ENCODE measurements around the gene EEF1G. TPM values are rescaled to one million over a fixed set of nuclear protein-coding genes. Genes with fewer than 3 reads are reported as not detected.

Gene EEF1G
- total and polyA plus RNA-seq, 2 of the 13 experiments (the other 11 are each of a cell fraction or from before 2014, with no cell fraction given) = 1,787 to 2,144 TPM

- TF ChIP-seq HNF1B (CRISPR knock-in tag; IDR thresholded peaks at IDR 0.05) (0 out of 2 replicates have a peak, but pooled peaks have one; percentile 23), ZSCAN30 (CRISPR knock-in tag; IDR thresholded peaks at IDR 0.05) (no peak), FOXP1 (IDR thresholded peaks at IDR 0.05) (no peak), FOXP1 (CRISPR knock-in tag; IDR thresholded peaks at IDR 0.05) (peak; percentile 15; the same call in 1 of the 2 replicates), SP5 (CRISPR knock-in tag; IDR thresholded peaks at IDR 0.05; ENCODE audit: borderline replicate concordance, low read depth) (peak; percentile 80), SALL2 (CRISPR knock-in tag; IDR thresholded peaks at IDR 0.05) (no peak), HNF4A (CRISPR knock-in tag; IDR thresholded peaks at IDR 0.05) (peak; percentile 52; the same call in 1 of the 2 replicates), NAIF1 (CRISPR knock-in tag; IDR thresholded peaks at IDR 0.05; ENCODE audit: borderline replicate concordance) (no peak), ZNF761 (CRISPR knock-in tag; conservative IDR thresholded peaks at IDR 0.05) (no peak), ZBTB10 (CRISPR knock-in tag; IDR thresholded peaks at IDR 0.05; ENCODE audit: borderline replicate concordance) (no peak), ATF2 (CRISPR knock-in tag; IDR thresholded peaks at IDR 0.05) (0 out of 2 replicates have a peak, but pooled peaks have one; percentile 22), POLR2A (IDR thresholded peaks at IDR 0.05; ENCODE audit: insufficient read depth in 1 of 2, low read depth in 2 of 2, low read length in 2 of 2) (peak; percentile 8 to 27; a peak in 1 of 4 replicates), RFX5 (IDR thresholded peaks at IDR 0.05; ENCODE audit: low read depth, low read length) (no peak), FOXA1 (IDR thresholded peaks at IDR 0.05) (no peak), FOXA1 (CRISPR knock-in tag; IDR thresholded peaks at IDR 0.05) (0 out of 2 replicates have a peak, but pooled peaks have one; percentile 13), SPEN (CRISPR knock-in tag; IDR thresholded peaks at IDR 0.05; ENCODE audit: low read depth) (peak; percentile 56), TMF1 (CRISPR knock-in tag; IDR thresholded peaks at IDR 0.05; ENCODE audit: low read depth) (no peak), MTERF4 (CRISPR knock-in tag; IDR thresholded peaks at IDR 0.05) (0 out of 2 replicates have a peak, but pooled peaks have one; percentile 25), ZNF891 (CRISPR knock-in tag; IDR thresholded peaks at IDR 0.05) (no peak), LCORL (IDR thresholded peaks at IDR 0.05) (no peak), LCORL (CRISPR knock-in tag; IDR thresholded peaks at IDR 0.05) (peak; percentile 88), SKI (IDR thresholded peaks at IDR 0.05; ENCODE audit: partially characterized antibody) (no peak), ZBTB20 (CRISPR knock-in tag; IDR thresholded peaks at IDR 0.05; ENCODE audit: borderline replicate concordance, low read depth) (no peak)
These were observed 13.1 kb downstream of the EEF1G start (continued) for GRCh38 chr11:62560566-62561103.

Data from HepG2 (cell line).